K562 (cell line): ENCODE data around the gene RBM45.

Experiments used
- EP300 ChIP-seq: IDR thresholded peaks from 2 replicates; pipeline ENCODE4 v1.6.1; 2012; ENCODE audit warnings: low read length, improper control_type of control experiment
- RNF219 ChIP-seq: fragments of 250-450 bp; sonication (Bioruptor Pico); IDR thresholded peaks from 2 replicates; pipeline ENCODE4 v1.5.0; 2022; ENCODE audit warnings: mild to moderate bottlenecking
- TFAP4 ChIP-seq: sonication (generic); formaldehyde crosslinking; IDR thresholded peaks from 2 replicates; pipeline ENCODE4 v1.8.0; 2022; ENCODE audit warnings: missing genetic modification reagents, mild to moderate bottlenecking, moderate library complexity, borderline replicate concordance

- no peak for TF ChIP-seq RNF219 (CRISPR knock-in tag)
- TF ChIP-seq TFAP4 (CRISPR knock-in tag): no peak
- no peak for TF ChIP-seq EP300
Observed at GRCh38 chr2:178115271-178115670, 3.0 kb downstream of the RBM45 start.
